Mammary epithelial cell (primary cell): ENCODE results near the gene TCP11.

Source experiments
- CTCF ChIP-seq, 2 donors: IDR thresholded peaks in 1 of 2; conservative IDR thresholded peaks in 1 of 2; 2 replicates each; pipeline ENCODE4 v1.5.1; 2011 to 2012; ENCODE audit warnings: inconsistent platforms in 2 of 2, low read length in 2 of 2, mild to moderate bottlenecking in 2 of 2, control low read depth in 1 of 2, low read depth in 1 of 2; ENCODE audit not compliant: insufficient read depth in 1 of 2; ENCODE audit errors: extremely low read depth in 1 of 2
- EZH2 ChIP-seq: IDR thresholded peaks from 2 replicates; pipeline ENCODE4 v1.6.1; 2012; ENCODE audit warnings: low read length, inconsistent platforms, borderline replicate concordance

GRCh38 chr6:35105078-35105477 lies 36.1 kb downstream of the TCP11 start:
- TF ChIP-seq CTCF (conservative IDR thresholded peaks at IDR 0.05 in 1 of 2, IDR thresholded peaks at IDR 0.05 in 1 of 2; ENCODE audit: extremely low read depth in 1 of 2, insufficient read depth in 1 of 2, low read depth in 1 of 2, low read length in 2 of 2) (no peak), EZH2 (no peak)
